Stomach (tissue), 4 donors: ENCODE data around the gene DGKD.

Experiments
- EP300 ChIP-seq: sonication (generic); formaldehyde crosslinking; IDR thresholded peaks from one replicate; pipeline ENCODE4 v1.6.1; 2017; ENCODE audit warnings: antibody characterized with exemption
- POLR2AphosphoS5 ChIP-seq, 3 donors: sonication (generic); formaldehyde crosslinking; IDR thresholded peaks; one replicate each; pipeline ENCODE4 v1.6.1; 2016; ENCODE audit warnings: antibody characterized with exemption in 3 of 3
- TF ChIP-seq, protein P1 (sequence below), 7 experiments: fragments of 450-650 bp in 4 of 7; fragments of 200-600 bp in 3 of 7; sonication (generic) in 3 of 7; IDR thresholded peaks; one replicate each; pipeline ENCODE4 v1.5.1; 2016 to 2019; ENCODE audit warnings: antibody characterized with exemption in 7 of 7, control low read depth in 2 of 7, mild to moderate bottlenecking in 1 of 7

DNA sequence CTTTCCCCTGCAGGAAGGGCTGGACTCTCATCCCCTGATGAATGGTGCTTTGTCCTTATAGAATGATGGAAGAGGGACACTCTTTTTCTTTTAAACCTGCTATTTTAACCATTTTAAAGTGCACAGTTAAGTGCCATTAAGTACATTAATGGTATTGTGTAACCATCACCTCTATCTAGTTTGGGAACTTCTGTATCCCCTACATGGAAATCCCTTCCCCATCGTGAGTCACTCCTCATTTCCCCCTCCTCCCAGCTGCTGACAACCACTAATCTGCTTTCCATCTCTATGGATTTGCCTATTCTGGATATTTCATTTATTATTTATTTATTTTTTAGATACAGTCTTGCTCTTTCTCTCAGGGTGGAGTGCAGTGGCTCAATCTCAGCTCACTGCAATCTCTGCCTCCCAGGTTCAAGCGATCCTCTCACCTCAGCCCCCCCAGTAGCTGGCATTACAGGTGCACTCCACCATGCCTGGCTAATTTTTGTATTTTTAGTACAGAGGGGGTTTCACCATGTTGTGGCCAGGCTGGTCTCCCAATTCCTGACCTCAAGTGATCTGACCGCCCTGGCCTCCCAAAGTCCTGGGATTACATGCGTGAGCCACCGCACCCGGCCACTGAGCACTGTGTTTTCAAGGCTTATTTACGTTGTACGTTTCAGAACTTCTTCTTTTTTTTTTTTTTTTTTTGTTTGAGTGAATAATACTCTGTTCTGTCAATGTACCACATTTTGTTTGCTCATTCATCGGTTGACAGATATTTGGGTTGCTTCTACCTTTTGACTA lies 15.8 kb downstream of the DGKD start:
- TF ChIP-seq, protein P1, sequence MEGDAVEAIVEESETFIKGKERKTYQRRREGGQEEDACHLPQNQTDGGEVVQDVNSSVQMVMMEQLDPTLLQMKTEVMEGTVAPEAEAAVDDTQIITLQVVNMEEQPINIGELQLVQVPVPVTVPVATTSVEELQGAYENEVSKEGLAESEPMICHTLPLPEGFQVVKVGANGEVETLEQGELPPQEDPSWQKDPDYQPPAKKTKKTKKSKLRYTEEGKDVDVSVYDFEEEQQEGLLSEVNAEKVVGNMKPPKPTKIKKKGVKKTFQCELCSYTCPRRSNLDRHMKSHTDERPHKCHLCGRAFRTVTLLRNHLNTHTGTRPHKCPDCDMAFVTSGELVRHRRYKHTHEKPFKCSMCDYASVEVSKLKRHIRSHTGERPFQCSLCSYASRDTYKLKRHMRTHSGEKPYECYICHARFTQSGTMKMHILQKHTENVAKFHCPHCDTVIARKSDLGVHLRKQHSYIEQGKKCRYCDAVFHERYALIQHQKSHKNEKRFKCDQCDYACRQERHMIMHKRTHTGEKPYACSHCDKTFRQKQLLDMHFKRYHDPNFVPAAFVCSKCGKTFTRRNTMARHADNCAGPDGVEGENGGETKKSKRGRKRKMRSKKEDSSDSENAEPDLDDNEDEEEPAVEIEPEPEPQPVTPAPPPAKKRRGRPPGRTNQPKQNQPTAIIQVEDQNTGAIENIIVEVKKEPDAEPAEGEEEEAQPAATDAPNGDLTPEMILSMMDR (IDR thresholded peaks at IDR 0.05): no peak
- TF ChIP-seq EP300 (no peak), POLR2AphosphoS5 (IDR thresholded peaks at IDR 0.05) (no peak)
